ENCODE results near the gene SLC50A1. TPM values are rescaled to one million over a fixed set of nuclear protein-coding genes. Genes with fewer than 3 reads are reported as not detected.

SLC50A1 gene
- total RNA-seq, 1 experiment from 2014 or later: 39.0 TPM

DNA sequence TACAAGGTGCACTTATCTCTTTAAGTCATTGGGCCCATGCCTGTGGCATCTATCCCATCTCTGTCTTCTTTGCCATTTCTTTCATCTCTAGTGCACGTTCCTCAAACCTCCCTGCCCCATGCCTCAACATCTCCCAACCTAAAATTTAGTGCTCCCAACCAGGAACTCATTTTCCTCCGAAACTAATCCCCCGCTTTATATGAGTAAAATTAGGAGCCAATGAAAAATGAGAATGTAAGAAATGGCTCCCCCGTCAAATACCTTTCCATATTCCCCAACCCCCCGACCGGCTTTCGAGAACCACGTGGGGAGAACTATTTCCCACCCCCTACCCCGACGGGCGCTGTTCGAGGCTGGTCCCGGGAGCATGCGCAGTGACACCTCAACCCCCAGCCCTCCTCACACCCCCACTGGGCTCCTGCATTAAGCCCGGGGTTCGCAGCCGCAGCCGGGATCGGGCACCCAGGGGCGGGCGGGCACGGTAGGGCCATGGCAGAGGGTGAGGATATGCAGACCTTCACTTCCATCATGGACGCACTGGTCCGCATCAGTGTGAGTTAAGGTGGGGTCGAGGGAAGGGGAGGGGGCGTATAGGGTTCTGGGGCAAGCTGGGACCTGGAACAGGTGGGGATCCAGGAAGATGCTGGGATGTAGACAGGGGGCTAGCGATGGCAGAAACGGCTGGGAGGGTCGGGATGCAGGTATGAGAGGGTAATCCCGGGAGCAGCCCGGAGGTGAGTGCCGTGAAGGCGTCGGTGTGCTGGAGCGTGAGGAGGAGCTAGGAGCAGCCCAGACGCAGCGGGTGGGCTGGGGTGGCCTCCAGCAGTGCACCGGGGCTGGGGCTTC is 38.0 kb downstream of the SLC50A1 start, which contains the start of gene TRIM46 (continued):
- TF ChIP-seq, protein P1, sequence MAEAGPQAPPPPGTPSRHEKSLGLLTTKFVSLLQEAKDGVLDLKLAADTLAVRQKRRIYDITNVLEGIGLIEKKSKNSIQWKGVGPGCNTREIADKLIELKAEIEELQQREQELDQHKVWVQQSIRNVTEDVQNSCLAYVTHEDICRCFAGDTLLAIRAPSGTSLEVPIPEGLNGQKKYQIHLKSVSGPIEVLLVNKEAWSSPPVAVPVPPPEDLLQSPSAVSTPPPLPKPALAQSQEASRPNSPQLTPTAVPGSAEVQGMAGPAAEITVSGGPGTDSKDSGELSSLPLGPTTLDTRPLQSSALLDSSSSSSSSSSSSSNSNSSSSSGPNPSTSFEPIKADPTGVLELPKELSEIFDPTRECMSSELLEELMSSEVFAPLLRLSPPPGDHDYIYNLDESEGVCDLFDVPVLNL (CRISPR knock-in tag; IDR thresholded peaks at IDR 0.05; ENCODE audit: borderline replicate concordance, low read depth): no peak
- TF ChIP-seq, protein P2, sequence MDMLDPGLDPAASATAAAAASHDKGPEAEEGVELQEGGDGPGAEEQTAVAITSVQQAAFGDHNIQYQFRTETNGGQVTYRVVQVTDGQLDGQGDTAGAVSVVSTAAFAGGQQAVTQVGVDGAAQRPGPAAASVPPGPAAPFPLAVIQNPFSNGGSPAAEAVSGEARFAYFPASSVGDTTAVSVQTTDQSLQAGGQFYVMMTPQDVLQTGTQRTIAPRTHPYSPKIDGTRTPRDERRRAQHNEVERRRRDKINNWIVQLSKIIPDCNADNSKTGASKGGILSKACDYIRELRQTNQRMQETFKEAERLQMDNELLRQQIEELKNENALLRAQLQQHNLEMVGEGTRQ (CRISPR knock-in tag; IDR thresholded peaks at IDR 0.05): peak; percentile 72
- TF ChIP-seq, protein P3, sequence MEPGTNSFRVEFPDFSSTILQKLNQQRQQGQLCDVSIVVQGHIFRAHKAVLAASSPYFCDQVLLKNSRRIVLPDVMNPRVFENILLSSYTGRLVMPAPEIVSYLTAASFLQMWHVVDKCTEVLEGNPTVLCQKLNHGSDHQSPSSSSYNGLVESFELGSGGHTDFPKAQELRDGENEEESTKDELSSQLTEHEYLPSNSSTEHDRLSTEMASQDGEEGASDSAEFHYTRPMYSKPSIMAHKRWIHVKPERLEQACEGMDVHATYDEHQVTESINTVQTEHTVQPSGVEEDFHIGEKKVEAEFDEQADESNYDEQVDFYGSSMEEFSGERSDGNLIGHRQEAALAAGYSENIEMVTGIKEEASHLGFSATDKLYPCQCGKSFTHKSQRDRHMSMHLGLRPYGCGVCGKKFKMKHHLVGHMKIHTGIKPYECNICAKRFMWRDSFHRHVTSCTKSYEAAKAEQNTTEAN (CRISPR knock-in tag; IDR thresholded peaks at IDR 0.05): peak; percentile 48; the same call in 1 of the 2 replicates
- TF ChIP-seq, protein P4, sequence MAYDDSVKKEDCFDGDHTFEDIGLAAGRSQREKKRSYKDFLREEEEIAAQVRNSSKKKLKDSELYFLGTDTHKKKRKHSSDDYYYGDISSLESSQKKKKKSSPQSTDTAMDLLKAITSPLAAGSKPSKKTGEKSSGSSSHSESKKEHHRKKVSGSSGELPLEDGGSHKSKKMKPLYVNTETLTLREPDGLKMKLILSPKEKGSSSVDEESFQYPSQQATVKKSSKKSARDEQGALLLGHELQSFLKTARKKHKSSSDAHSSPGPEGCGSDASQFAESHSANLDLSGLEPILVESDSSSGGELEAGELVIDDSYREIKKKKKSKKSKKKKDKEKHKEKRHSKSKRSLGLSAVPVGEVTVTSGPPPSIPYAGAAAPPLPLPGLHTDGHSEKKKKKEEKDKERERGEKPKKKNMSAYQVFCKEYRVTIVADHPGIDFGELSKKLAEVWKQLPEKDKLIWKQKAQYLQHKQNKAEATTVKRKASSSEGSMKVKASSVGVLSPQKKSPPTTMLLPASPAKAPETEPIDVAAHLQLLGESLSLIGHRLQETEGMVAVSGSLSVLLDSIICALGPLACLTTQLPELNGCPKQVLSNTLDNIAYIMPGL (CRISPR knock-in tag; IDR thresholded peaks at IDR 0.05): no peak
- 0 out of 2 replicates have a peak, but pooled peaks have one; percentile 5 for TF ChIP-seq ETV6 (CRISPR knock-in tag; IDR thresholded peaks at IDR 0.05)
- peak; percentile 84 for TF ChIP-seq ZNF232 (CRISPR knock-in tag; IDR thresholded peaks at IDR 0.05)
- TF ChIP-seq, protein P5, sequence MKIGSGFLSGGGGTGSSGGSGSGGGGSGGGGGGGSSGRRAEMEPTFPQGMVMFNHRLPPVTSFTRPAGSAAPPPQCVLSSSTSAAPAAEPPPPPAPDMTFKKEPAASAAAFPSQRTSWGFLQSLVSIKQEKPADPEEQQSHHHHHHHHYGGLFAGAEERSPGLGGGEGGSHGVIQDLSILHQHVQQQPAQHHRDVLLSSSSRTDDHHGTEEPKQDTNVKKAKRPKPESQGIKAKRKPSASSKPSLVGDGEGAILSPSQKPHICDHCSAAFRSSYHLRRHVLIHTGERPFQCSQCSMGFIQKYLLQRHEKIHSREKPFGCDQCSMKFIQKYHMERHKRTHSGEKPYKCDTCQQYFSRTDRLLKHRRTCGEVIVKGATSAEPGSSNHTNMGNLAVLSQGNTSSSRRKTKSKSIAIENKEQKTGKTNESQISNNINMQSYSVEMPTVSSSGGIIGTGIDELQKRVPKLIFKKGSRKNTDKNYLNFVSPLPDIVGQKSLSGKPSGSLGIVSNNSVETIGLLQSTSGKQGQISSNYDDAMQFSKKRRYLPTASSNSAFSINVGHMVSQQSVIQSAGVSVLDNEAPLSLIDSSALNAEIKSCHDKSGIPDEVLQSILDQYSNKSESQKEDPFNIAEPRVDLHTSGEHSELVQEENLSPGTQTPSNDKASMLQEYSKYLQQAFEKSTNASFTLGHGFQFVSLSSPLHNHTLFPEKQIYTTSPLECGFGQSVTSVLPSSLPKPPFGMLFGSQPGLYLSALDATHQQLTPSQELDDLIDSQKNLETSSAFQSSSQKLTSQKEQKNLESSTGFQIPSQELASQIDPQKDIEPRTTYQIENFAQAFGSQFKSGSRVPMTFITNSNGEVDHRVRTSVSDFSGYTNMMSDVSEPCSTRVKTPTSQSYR (CRISPR knock-in tag; IDR thresholded peaks at IDR 0.05): no peak
- TF ChIP-seq ZNF219 (CRISPR knock-in tag; IDR thresholded peaks at IDR 0.05; ENCODE audit: borderline replicate concordance): no peak
- no peak for TF ChIP-seq SMAD3 (CRISPR knock-in tag; IDR thresholded peaks at IDR 0.05; ENCODE audit: borderline replicate concordance)
- TF ChIP-seq, protein P6, sequence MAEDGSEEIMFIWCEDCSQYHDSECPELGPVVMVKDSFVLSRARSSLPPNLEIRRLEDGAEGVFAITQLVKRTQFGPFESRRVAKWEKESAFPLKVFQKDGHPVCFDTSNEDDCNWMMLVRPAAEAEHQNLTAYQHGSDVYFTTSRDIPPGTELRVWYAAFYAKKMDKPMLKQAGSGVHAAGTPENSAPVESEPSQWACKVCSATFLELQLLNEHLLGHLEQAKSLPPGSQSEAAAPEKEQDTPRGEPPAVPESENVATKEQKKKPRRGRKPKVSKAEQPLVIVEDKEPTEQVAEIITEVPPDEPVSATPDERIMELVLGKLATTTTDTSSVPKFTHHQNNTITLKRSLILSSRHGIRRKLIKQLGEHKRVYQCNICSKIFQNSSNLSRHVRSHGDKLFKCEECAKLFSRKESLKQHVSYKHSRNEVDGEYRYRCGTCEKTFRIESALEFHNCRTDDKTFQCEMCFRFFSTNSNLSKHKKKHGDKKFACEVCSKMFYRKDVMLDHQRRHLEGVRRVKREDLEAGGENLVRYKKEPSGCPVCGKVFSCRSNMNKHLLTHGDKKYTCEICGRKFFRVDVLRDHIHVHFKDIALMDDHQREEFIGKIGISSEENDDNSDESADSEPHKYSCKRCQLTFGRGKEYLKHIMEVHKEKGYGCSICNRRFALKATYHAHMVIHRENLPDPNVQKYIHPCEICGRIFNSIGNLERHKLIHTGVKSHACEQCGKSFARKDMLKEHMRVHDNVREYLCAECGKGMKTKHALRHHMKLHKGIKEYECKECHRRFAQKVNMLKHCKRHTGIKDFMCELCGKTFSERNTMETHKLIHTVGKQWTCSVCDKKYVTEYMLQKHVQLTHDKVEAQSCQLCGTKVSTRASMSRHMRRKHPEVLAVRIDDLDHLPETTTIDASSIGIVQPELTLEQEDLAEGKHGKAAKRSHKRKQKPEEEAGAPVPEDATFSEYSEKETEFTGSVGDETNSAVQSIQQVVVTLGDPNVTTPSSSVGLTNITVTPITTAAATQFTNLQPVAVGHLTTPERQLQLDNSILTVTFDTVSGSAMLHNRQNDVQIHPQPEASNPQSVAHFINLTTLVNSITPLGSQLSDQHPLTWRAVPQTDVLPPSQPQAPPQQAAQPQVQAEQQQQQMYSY (CRISPR knock-in tag; IDR thresholded peaks at IDR 0.05): no peak
- no peak for TF ChIP-seq CREB1 (CRISPR knock-in tag; IDR thresholded peaks at IDR 0.05)
- no peak for TF ChIP-seq ATF1 (CRISPR knock-in tag; IDR thresholded peaks at IDR 0.05)
- TF ChIP-seq CBFB (CRISPR knock-in tag; IDR thresholded peaks at IDR 0.05; ENCODE audit: low read depth): 0 out of 2 replicates have a peak, but pooled peaks have one; percentile 12
- peak; percentile 50 for TF ChIP-seq ZNF423 (CRISPR knock-in tag; IDR thresholded peaks at IDR 0.05)
- TF ChIP-seq, protein P7, sequence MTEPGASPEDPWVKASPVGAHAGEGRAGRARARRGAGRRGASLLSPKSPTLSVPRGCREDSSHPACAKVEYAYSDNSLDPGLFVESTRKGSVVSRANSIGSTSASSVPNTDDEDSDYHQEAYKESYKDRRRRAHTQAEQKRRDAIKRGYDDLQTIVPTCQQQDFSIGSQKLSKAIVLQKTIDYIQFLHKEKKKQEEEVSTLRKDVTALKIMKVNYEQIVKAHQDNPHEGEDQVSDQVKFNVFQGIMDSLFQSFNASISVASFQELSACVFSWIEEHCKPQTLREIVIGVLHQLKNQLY (CRISPR knock-in tag; IDR thresholded peaks at IDR 0.05): no peak
- TF ChIP-seq, protein P8, sequence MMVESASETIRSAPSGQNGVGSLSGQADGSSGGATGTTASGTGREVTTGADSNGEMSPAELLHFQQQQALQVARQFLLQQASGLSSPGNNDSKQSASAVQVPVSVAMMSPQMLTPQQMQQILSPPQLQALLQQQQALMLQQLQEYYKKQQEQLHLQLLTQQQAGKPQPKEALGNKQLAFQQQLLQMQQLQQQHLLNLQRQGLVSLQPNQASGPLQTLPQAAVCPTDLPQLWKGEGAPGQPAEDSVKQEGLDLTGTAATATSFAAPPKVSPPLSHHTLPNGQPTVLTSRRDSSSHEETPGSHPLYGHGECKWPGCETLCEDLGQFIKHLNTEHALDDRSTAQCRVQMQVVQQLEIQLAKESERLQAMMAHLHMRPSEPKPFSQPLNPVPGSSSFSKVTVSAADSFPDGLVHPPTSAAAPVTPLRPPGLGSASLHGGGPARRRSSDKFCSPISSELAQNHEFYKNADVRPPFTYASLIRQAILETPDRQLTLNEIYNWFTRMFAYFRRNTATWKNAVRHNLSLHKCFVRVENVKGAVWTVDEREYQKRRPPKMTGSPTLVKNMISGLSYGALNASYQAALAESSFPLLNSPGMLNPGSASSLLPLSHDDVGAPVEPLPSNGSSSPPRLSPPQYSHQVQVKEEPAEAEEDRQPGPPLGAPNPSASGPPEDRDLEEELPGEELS (CRISPR knock-in tag; IDR thresholded peaks at IDR 0.05): no peak
- TF ChIP-seq, protein P9, sequence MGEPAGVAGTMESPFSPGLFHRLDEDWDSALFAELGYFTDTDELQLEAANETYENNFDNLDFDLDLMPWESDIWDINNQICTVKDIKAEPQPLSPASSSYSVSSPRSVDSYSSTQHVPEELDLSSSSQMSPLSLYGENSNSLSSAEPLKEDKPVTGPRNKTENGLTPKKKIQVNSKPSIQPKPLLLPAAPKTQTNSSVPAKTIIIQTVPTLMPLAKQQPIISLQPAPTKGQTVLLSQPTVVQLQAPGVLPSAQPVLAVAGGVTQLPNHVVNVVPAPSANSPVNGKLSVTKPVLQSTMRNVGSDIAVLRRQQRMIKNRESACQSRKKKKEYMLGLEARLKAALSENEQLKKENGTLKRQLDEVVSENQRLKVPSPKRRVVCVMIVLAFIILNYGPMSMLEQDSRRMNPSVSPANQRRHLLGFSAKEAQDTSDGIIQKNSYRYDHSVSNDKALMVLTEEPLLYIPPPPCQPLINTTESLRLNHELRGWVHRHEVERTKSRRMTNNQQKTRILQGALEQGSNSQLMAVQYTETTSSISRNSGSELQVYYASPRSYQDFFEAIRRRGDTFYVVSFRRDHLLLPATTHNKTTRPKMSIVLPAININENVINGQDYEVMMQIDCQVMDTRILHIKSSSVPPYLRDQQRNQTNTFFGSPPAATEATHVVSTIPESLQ (CRISPR knock-in tag; IDR thresholded peaks at IDR 0.05): no peak
- no peak for TF ChIP-seq HMGA2 (CRISPR knock-in tag; IDR thresholded peaks at IDR 0.05)

Data from WTC11 (cell line).